ENCODE results near the gene PELI1. TPM values are rescaled to one million over a fixed set of nuclear protein-coding genes. Genes with fewer than 3 reads are reported as not detected.

The PELI1 gene
- total RNA-seq, 1 donor, result 5.8 TPM

GRCh38 chr2:64063454-64063853, 80.8 kb downstream of the PELI1 start:
- no peak overlapping the region for H3K4me3 ChIP-seq (ENCODE audit: low read depth, low read length)
- DNase-seq (ENCODE audit: low read depth), result no peak
- TF ChIP-seq, protein P1, sequence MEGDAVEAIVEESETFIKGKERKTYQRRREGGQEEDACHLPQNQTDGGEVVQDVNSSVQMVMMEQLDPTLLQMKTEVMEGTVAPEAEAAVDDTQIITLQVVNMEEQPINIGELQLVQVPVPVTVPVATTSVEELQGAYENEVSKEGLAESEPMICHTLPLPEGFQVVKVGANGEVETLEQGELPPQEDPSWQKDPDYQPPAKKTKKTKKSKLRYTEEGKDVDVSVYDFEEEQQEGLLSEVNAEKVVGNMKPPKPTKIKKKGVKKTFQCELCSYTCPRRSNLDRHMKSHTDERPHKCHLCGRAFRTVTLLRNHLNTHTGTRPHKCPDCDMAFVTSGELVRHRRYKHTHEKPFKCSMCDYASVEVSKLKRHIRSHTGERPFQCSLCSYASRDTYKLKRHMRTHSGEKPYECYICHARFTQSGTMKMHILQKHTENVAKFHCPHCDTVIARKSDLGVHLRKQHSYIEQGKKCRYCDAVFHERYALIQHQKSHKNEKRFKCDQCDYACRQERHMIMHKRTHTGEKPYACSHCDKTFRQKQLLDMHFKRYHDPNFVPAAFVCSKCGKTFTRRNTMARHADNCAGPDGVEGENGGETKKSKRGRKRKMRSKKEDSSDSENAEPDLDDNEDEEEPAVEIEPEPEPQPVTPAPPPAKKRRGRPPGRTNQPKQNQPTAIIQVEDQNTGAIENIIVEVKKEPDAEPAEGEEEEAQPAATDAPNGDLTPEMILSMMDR (IDR thresholded peaks at IDR 0.05; ENCODE audit: insufficient read depth, low read length), result no peak

GRCh38 chr2:64062840-64063239, 81.4 kb downstream of the PELI1 start:
- TF ChIP-seq, protein P1 (IDR thresholded peaks at IDR 0.05; ENCODE audit: insufficient read depth, low read length), result no peak
- DNase-seq (ENCODE audit: low read depth), result peak; percentile 63
- H3K4me3 ChIP-seq (ENCODE audit: low read depth, low read length), result no peak overlapping the region

GRCh38 chr2:64059270-64059669, 85.0 kb downstream of the PELI1 start:
- TF ChIP-seq, protein P1 (IDR thresholded peaks at IDR 0.05; ENCODE audit: insufficient read depth, low read length), result no peak
- no peak for DNase-seq (ENCODE audit: low read depth)
- no peak overlapping the region for H3K4me3 ChIP-seq (ENCODE audit: low read depth, low read length)

DNA sequence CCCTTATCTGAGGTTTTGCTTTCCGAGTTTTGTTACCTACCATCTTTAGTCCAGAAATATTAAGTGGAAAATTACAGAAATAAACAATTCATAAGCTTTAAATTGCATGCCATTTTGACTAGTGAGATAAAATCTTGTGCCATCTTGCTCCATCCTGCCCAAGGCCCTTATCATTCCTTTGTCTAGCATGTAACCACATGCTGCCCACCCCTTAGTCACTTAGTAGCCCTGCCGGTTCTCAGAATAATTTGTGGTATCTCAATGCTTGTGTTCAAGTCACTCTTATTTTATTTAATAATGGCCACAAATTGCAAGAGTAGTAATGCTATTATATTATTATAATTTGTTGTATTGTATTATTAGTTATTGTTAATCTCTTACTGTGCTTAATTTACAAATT, 88.2 kb downstream of the PELI1 start:
- DNase-seq (ENCODE audit: low read depth), result no peak
- TF ChIP-seq, protein P1 (IDR thresholded peaks at IDR 0.05; ENCODE audit: insufficient read depth, low read length), result no peak
- H3K4me3 ChIP-seq (ENCODE audit: low read depth, low read length), result no peak overlapping the region

GRCh38 chr2:64054161-64054915, 89.9 kb downstream of the PELI1 start:
- DNase-seq (ENCODE audit: low read depth), result no peak
- TF ChIP-seq, protein P1 (IDR thresholded peaks at IDR 0.05; ENCODE audit: insufficient read depth, low read length), result no peak

DNA sequence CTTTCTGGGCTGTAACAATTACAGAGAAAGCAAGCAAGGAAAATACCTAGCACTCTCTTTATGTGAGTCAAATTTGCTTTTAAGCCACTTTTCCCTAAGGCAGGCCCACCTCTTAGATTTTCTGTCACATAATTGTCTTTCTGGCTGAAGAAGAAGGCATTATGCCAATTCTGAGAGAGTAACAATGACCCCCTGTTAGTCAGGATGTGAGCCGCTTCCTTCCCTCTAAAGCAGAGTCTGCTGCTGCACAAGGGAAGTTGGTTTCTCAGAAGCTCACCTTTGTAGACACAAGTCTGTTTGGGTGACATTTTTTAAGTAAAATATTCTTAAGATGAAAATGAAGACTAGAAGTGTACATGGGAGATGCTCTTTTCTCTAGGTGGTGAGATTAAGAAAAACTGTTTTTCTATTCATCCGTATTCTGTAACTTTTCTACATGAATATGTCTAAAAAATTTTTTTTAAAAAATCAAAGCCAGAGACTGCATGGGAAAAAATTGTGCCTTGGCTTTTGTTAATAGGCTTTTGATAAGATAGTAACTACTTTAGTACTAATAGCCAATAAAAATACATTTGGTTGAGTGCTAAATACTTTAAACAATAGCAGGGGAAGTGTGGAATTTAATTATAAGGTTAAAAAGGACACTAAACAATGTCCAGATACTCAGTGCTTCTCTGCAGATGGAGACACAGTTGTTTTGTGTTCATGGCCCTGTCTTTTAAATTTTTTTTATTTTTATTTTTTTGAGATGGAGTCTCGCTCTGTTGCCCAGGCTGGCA, 91.6 kb downstream of the PELI1 start:
- H3K4me3 ChIP-seq (ENCODE audit: low read depth, low read length), result no peak overlapping the region
- TF ChIP-seq, protein P1 (IDR thresholded peaks at IDR 0.05; ENCODE audit: insufficient read depth, low read length), result no peak
- no peak for DNase-seq (ENCODE audit: low read depth)

More at GRCh38 chr2:64054161-64054915, 89.9 kb downstream of the PELI1 start:
- no peak overlapping the region for H3K4me3 ChIP-seq (ENCODE audit: low read depth, low read length)

Measured in fibroblast of the aortic adventitia (primary cell).